CD4-positive, alpha-beta memory T cell (primary cell): ENCODE measurements around the gene ABCC9. TPM values are rescaled to one million over a fixed set of nuclear protein-coding genes. Genes with fewer than 3 reads are reported as not detected.

Experiments
- CTCF ChIA-PET: fragments of 350-600 bp; sonication (Branson Sonifier 250); formaldehyde crosslinking; loops from one replicate; lab custom pipeline; 2021; ENCODE audit warnings: inconsistent platforms; ENCODE audit not compliant: partially characterized antibody; lab: Charles Lee
- POLR2A ChIA-PET: fragments of 350-600 bp; sonication (Branson Sonifier 250); formaldehyde crosslinking; loops from one replicate; lab custom pipeline; 2021; ENCODE audit not compliant: partially characterized antibody; lab: Charles Lee
- DNase-seq, 5 donors: peaks; one replicate each; pipeline versions ENCODE4 v3.0.0 to v3.0.0-alpha.2; 2020 to 2022; ENCODE audit warnings: mixed read lengths in 1 of 5
- H3K27ac ChIP-seq: one replicate; pipeline ENCODE4 v1.7.0; 2013; ENCODE audit warnings: low read depth, low read length
- H3K27me3 ChIP-seq: 2 replicates; pipeline ENCODE4 v1.7.0; 2013; ENCODE audit warnings: mild to moderate bottlenecking, low read length, moderate library complexity; ENCODE audit not compliant: insufficient read depth
- H3K36me3 ChIP-seq: 2 replicates; pipeline ENCODE4 v1.7.0; 2013; ENCODE audit warnings: mild to moderate bottlenecking, low read length, moderate library complexity; ENCODE audit not compliant: insufficient read depth
- H3K4me1 ChIP-seq: 2 replicates; pipeline ENCODE4 v1.7.0; 2013; ENCODE audit warnings: mild to moderate bottlenecking, low read length, moderate library complexity; ENCODE audit not compliant: insufficient read depth
- H3K4me3 ChIP-seq, 2 donors: one replicate each; pipeline ENCODE4 v1.7.0; 2013; ENCODE audit warnings: low read length in 2 of 2, mild to moderate bottlenecking in 1 of 2
- H3K9me3 ChIP-seq, 2 donors: one replicate each; pipeline ENCODE4 v1.7.0; 2013; ENCODE audit warnings: low read length in 2 of 2, control low read depth in 1 of 2; ENCODE audit not compliant: control insufficient read depth in 1 of 2
- H3K27ac Mint-ChIP-seq, 7 donors: one replicate each; pipeline ENCODE4 v1.8.0; 2020 to 2021; ENCODE audit warnings: mixed read lengths in 7 of 7, mild to moderate bottlenecking in 6 of 7, inconsistent platforms in 3 of 7, moderate library complexity in 3 of 7
- H3K27me3 Mint-ChIP-seq, 2 donors: one replicate each; pipeline ENCODE4 v1.8.0; 2020 to 2021; ENCODE audit warnings: mixed read lengths in 2 of 2
- H3K36me3 Mint-ChIP-seq, 2 donors: one replicate each; pipeline ENCODE4 v1.8.0; 2020 to 2021; ENCODE audit warnings: mixed read lengths in 2 of 2, inconsistent platforms in 1 of 2, mild to moderate bottlenecking in 1 of 2
- H3K4me1 Mint-ChIP-seq, 4 donors: one replicate each; pipeline ENCODE4 v1.8.0; 2020 to 2021; ENCODE audit warnings: mixed read lengths in 4 of 4, mild to moderate bottlenecking in 1 of 4
- H3K4me3 Mint-ChIP-seq, 8 donors: one replicate each; pipeline ENCODE4 v1.8.0; 2020 to 2021; ENCODE audit warnings: mixed read lengths in 8 of 8, mild to moderate bottlenecking in 7 of 8, moderate library complexity in 6 of 8, inconsistent platforms in 3 of 8
- H3K9me3 Mint-ChIP-seq, 8 donors: one replicate each; pipeline ENCODE4 v1.8.0; 2020 to 2021; ENCODE audit warnings: mixed read lengths in 8 of 8, mild to moderate bottlenecking in 5 of 8, inconsistent platforms in 3 of 8, moderate library complexity in 1 of 8
- intact Hi-C: fragments of 100-400 bp; cut with micrococcal nuclease; formaldehyde crosslinking; loops from one replicate; pipeline ENCODE4 v1.15.1; 2023
- polyA plus RNA-seq, 2 donors: library from polyadenylated mRNA; unstranded; fragments of 300-500 nt; fragmentation: Illumina TruSeq; gene quantifications; one replicate each; pipeline ENCODE4 v1.2.3, GENCODE V29; 2021
- total RNA-seq, 2 experiments: library from RNA; stranded (reverse); gene quantifications; one replicate each; pipeline ENCODE4 v1.2.3, GENCODE V29; 2021

ABCC9 gene
- total and polyA plus RNA-seq, 4 experiments from 2014 or later, result not detected

GRCh38 chr12:21769307-21769706 lies 171.9 kb downstream of the ABCC9 start:
- no peak overlapping the region for H3K27ac Mint-ChIP-seq
- H3K27me3 ChIP-seq, result peaks cover 12% of the 10 kb centered on the region
- peaks cover 4 to 11% (median 7%) of the 10 kb centered on the region in 4 donors for H3K4me1 Mint-ChIP-seq
- intact Hi-C loops, result no loop called here
- POLR2A ChIA-PET, result no interaction called here
- H3K4me3 Mint-ChIP-seq, result no peak overlapping the region
- peaks cover 8% of the 10 kb centered on the region in 2 donors for H3K27me3 Mint-ChIP-seq
- no peaks in the 10 kb centered on the region for H3K36me3 Mint-ChIP-seq
- H3K27ac ChIP-seq, result no peak overlapping the region
- no peak for DNase-seq
- no peaks in the 10 kb centered on the region for H3K9me3 ChIP-seq
- no peak overlapping the region for H3K4me3 ChIP-seq
- CTCF ChIA-PET, result no interaction called here
- H3K36me3 ChIP-seq, result no peaks in the 10 kb centered on the region
- H3K4me1 ChIP-seq, result peaks cover 10% of the 10 kb centered on the region
- peaks cover 0 to 2% (median 0%) of the 10 kb centered on the region in 8 donors for H3K9me3 Mint-ChIP-seq

GRCh38 chr12:21766403-21766802 lies 174.8 kb downstream of the ABCC9 start:
- no peaks in the 10 kb centered on the region for H3K36me3 Mint-ChIP-seq

GRCh38 chr12:21764950-21765349 lies 176.3 kb downstream of the ABCC9 start:
- CTCF ChIA-PET, result no interaction called here
- H3K4me1 ChIP-seq, result no peaks in the 10 kb centered on the region
- Mint-ChIP-seq H3K27ac (no peak overlapping the region), H3K27me3 (peaks cover 2 to 3% of the 10 kb centered on the region in 2 donors), H3K9me3 (peaks cover 0 to 2% (median 0%) of the 10 kb centered on the region in 8 donors), H3K4me3 (no peak overlapping the region), H3K36me3 (no peaks in the 10 kb centered on the region), H3K4me1 (no peaks in the 10 kb centered on the region)
- H3K27ac ChIP-seq, result no peak overlapping the region
- H3K4me3 ChIP-seq, result no peak overlapping the region
- intact Hi-C loops, result no loop called here
- no peaks in the 10 kb centered on the region for H3K9me3 ChIP-seq
- H3K27me3 ChIP-seq, result no peaks in the 10 kb centered on the region
- DNase-seq, result no peak
- H3K36me3 ChIP-seq, result no peaks in the 10 kb centered on the region
- POLR2A ChIA-PET, result no interaction called here

More at GRCh38 chr12:21766403-21766802, 174.8 kb downstream of the ABCC9 start:
- Histone ChIP-seq H3K27ac (no peak overlapping the region), H3K36me3 (no peaks in the 10 kb centered on the region), H3K9me3 (no peaks in the 10 kb centered on the region), H3K4me3 (no peak overlapping the region), H3K4me1 (no peaks in the 10 kb centered on the region), H3K27me3 (peaks cover 3% of the 10 kb centered on the region)
- Mint-ChIP-seq H3K27ac (no peak overlapping the region), H3K27me3 (peaks cover 2 to 3% of the 10 kb centered on the region in 2 donors), H3K9me3 (no peaks in the 10 kb centered on the region), H3K4me1 (no peaks in the 10 kb centered on the region), H3K4me3 (no peak overlapping the region)
- ChIA-PET CTCF (no interaction called here), POLR2A (no interaction called here)
- intact Hi-C loops, result no loop called here
- DNase-seq, result no peak

GRCh38 chr12:21764065-21764464 lies 177.2 kb downstream of the ABCC9 start:
- ChIA-PET POLR2A (no interaction called here), CTCF (no interaction called here)
- H3K4me3 Mint-ChIP-seq, result no peak overlapping the region
- Histone ChIP-seq H3K36me3 (no peaks in the 10 kb centered on the region), H3K9me3 (no peaks in the 10 kb centered on the region), H3K4me1 (no peaks in the 10 kb centered on the region), H3K27me3 (no peaks in the 10 kb centered on the region), H3K4me3 (no peak overlapping the region), H3K27ac (no peak overlapping the region)
- H3K9me3 Mint-ChIP-seq, result peaks cover 0 to 3% (median under 1%) of the 10 kb centered on the region in 8 donors
- H3K27me3 Mint-ChIP-seq, result peaks cover 2 to 3% of the 10 kb centered on the region in 2 donors
- DNase-seq, result no peak
- H3K36me3 Mint-ChIP-seq, result no peaks in the 10 kb centered on the region
- no peak overlapping the region for H3K27ac Mint-ChIP-seq
- intact Hi-C loops, result no loop called here
- no peaks in the 10 kb centered on the region for H3K4me1 Mint-ChIP-seq

GRCh38 chr12:21763531-21763930 lies 177.7 kb downstream of the ABCC9 start:
- Mint-ChIP-seq H3K9me3 (peaks cover 0 to 3% (median under 1%) of the 10 kb centered on the region in 8 donors), H3K27me3 (peaks cover 2 to 3% of the 10 kb centered on the region in 2 donors), H3K4me1 (no peaks in the 10 kb centered on the region), H3K27ac (no peak overlapping the region), H3K36me3 (no peaks in the 10 kb centered on the region), H3K4me3 (no peak overlapping the region)
- ChIA-PET POLR2A (no interaction called here), CTCF (no interaction called here)
- H3K27me3 ChIP-seq, result no peaks in the 10 kb centered on the region
- intact Hi-C loops, result no loop called here
- H3K36me3 ChIP-seq, result no peaks in the 10 kb centered on the region
- no peak overlapping the region for H3K27ac ChIP-seq
- no peaks in the 10 kb centered on the region for H3K4me1 ChIP-seq
- no peaks in the 10 kb centered on the region for H3K9me3 ChIP-seq
- no peak for DNase-seq
- H3K4me3 ChIP-seq, result no peak overlapping the region

GRCh38 chr12:21759737-21760136 lies 181.5 kb downstream of the ABCC9 start:
- no peak overlapping the region for H3K4me3 Mint-ChIP-seq
- H3K9me3 ChIP-seq, result no peaks in the 10 kb centered on the region
- H3K27me3 ChIP-seq, result no peaks in the 10 kb centered on the region
- intact Hi-C loops, result no loop called here
- H3K4me3 ChIP-seq, result no peak overlapping the region
- ChIA-PET CTCF (no interaction called here), POLR2A (interaction anchor here (0.6 kb wide), 1 partner anchor 63 kb away, joined by 3 read pairs; no protein-coding TSS in a partner anchor)
- H3K36me3 Mint-ChIP-seq, result no peaks in the 10 kb centered on the region
- no peak for DNase-seq
- H3K4me1 Mint-ChIP-seq, result no peaks in the 10 kb centered on the region
- peaks cover 0 to 3% (median under 1%) of the 10 kb centered on the region in 8 donors for H3K9me3 Mint-ChIP-seq
- no peaks in the 10 kb centered on the region for H3K4me1 ChIP-seq
- H3K27ac Mint-ChIP-seq, result no peak overlapping the region
- no peaks in the 10 kb centered on the region for H3K36me3 ChIP-seq
- no peak overlapping the region for H3K27ac ChIP-seq
- peaks cover 2 to 6% of the 10 kb centered on the region in 2 donors for H3K27me3 Mint-ChIP-seq

GRCh38 chr12:21757735-21758134 lies 183.5 kb downstream of the ABCC9 start:
- ChIA-PET CTCF (no interaction called here), POLR2A (no interaction called here)
- intact Hi-C loops, result no loop called here
- Mint-ChIP-seq H3K27ac (no peak overlapping the region), H3K27me3 (peaks cover 3 to 5% of the 10 kb centered on the region in 2 donors), H3K36me3 (no peaks in the 10 kb centered on the region), H3K4me1 (no peaks in the 10 kb centered on the region), H3K4me3 (no peak overlapping the region), H3K9me3 (peaks cover 0 to 3% (median under 1%) of the 10 kb centered on the region in 8 donors)
- no peaks in the 10 kb centered on the region for H3K36me3 ChIP-seq
- H3K27ac ChIP-seq, result no peak overlapping the region
- H3K27me3 ChIP-seq, result no peaks in the 10 kb centered on the region
- no peaks in the 10 kb centered on the region for H3K9me3 ChIP-seq
- no peaks in the 10 kb centered on the region for H3K4me1 ChIP-seq
- DNase-seq, result no peak
- no peak overlapping the region for H3K4me3 ChIP-seq
